GM13976 (cell line): ENCODE measurements around the gene OR2H1.
"Not testable (repeated sequence)": the region's sequence is repeated elsewhere in the genome, so short reads cannot be mapped to it uniquely, and the experiment has no call there.

Source experiments
- DNase-seq: peaks from one replicate; pipeline ENCODE4 v3.0.0; 2012; ENCODE audit warnings: low spot score
- in situ Hi-C: fragments of 300-500 bp; cut with MboI; formaldehyde crosslinking; loops from one replicate; pipeline ENCODE4 v1.12.0; 2022; ENCODE audit warnings: low sequenced_read_pairs, mixed read lengths, inconsistent platforms; ENCODE audit not compliant: unreplicated experiment
- TF ChIP-seq, protein P1 (sequence below): IDR thresholded peaks from 2 replicates; pipeline ENCODE4 v1.5.1; 2012; ENCODE audit warnings: borderline replicate concordance, mild to moderate bottlenecking; ENCODE audit not compliant: insufficient read depth; ENCODE audit errors: extremely low read depth, missing control alignments, control extremely low read depth

Gene OR2H1

GRCh38 chr6:29439006-29439405 is 17.9 kb upstream of the OR2H1 start, which contains the start of gene OR10C1:
TSS of gene OR10C1 (plus strand) at chr6:29439306. CDS start at chr6:29440016, 710 bp downstream.
- TF ChIP-seq, protein P1, sequence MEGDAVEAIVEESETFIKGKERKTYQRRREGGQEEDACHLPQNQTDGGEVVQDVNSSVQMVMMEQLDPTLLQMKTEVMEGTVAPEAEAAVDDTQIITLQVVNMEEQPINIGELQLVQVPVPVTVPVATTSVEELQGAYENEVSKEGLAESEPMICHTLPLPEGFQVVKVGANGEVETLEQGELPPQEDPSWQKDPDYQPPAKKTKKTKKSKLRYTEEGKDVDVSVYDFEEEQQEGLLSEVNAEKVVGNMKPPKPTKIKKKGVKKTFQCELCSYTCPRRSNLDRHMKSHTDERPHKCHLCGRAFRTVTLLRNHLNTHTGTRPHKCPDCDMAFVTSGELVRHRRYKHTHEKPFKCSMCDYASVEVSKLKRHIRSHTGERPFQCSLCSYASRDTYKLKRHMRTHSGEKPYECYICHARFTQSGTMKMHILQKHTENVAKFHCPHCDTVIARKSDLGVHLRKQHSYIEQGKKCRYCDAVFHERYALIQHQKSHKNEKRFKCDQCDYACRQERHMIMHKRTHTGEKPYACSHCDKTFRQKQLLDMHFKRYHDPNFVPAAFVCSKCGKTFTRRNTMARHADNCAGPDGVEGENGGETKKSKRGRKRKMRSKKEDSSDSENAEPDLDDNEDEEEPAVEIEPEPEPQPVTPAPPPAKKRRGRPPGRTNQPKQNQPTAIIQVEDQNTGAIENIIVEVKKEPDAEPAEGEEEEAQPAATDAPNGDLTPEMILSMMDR = no peak
- in situ Hi-C loops = no loop called here
- no peak for DNase-seq

GRCh38 chr6:29442719-29443118 is 14.2 kb upstream of the OR2H1 start:
- in situ Hi-C loops = no loop called here
- TF ChIP-seq, protein P1 = no peak
- DNase-seq = no peak

- in situ Hi-C loops = not testable (repeated sequence)
Measured at GRCh38 chr6:29444031-29444430, 12.9 kb upstream of the OR2H1 start.

DNA sequence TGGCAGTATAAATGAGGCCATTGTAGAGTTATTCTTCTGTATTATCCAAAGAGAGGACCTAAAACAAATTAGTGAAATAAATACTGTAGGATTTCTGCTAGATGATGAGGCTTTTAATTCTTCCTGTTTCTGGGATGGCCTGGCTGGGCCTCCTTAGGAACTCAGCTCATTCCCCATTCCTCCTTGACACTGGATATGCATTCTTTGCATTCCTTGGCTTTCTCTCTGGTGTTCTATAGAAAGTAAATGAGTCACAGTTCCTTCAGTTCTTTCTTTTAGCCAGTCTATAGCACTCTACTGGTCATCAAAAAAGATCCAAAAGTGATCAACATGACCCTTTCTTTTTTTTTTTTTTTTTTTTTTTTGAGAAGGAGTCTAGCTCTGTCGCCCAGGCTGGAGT is 9.3 kb upstream of the OR2H1 start:
- TF ChIP-seq, protein P1 = no peak
- in situ Hi-C loops = no loop called here
- no peak for DNase-seq

More at GRCh38 chr6:29444031-29444430, 12.9 kb upstream of the OR2H1 start:
- DNase-seq = not testable (repeated sequence)

GRCh38 chr6:29451471-29452193 is 5.3 kb upstream of the OR2H1 start:
- DNase-seq = no peak
- TF ChIP-seq, protein P1 = no peak

GRCh38 chr6:29461021-29461814 is 4.3 kb downstream of the OR2H1 start:
- DNase-seq = no peak
- TF ChIP-seq, protein P1 = no peak
- in situ Hi-C loops = no loop called here

More at GRCh38 chr6:29451471-29452193, 5.3 kb upstream of the OR2H1 start:
- in situ Hi-C loops = no loop called here

GRCh38 chr6:29462022-29462421 is 5.1 kb downstream of the OR2H1 start:
- no peak for DNase-seq
- TF ChIP-seq, protein P1 = no peak
- in situ Hi-C loops = no loop called here
